ENCODE data around the gene ZNF160. TPM values are rescaled to one million over a fixed set of nuclear protein-coding genes. Genes with fewer than 3 reads are reported as not detected.
A peak's percentile ranks its signal among the peaks of the same experiment; 100 is the strongest.
"Not testable (repeated sequence)": the region's sequence is repeated elsewhere in the genome, so short reads cannot be mapped to it uniquely, and the experiment has no call there.

Gene ZNF160
- total and polyA plus RNA-seq, 12 donors: 26.1 to 102 (median 57.1) TPM

- no peaks in the 10 kb centered on the region for H3K27me3 ChIP-seq
- peak; percentile 51 to 84 (median 72) for DNase-seq
- 42 to 53% (median 44%) methylated on average over 7 of the region's 7 CpGs for WGBS, 4 donors
- peaks cover 25 to 34% of the 10 kb centered on the region in 2 donors for H3K4me1 ChIP-seq (replicated peaks in 1 of 2)
- peak overlapping the region in 4 of 5 donors; percentile 23 to 97 (median 89) for H3K27ac ChIP-seq
- no peaks in the 10 kb centered on the region for H3K9me3 ChIP-seq (replicated peaks in 1 of 3)
- TF ChIP-seq POLR2A (IDR thresholded peaks at IDR 0.05) (peak in 1 of 2 donors; percentile 75), CTCF (IDR thresholded peaks at IDR 0.05) (no peak)
- no peak overlapping the region for H3K4me3 ChIP-seq
- no peaks in the 10 kb centered on the region for H3K36me3 ChIP-seq (replicated peaks in 1 of 2)
- intact Hi-C loops (cut with DNase I): no loop called here
These were observed 27.3 kb upstream of the ZNF160 start for GRCh38 chr19:53130506-53130905.

GRCh38 chr19:53126733-53127526 lies 23.7 kb upstream of the ZNF160 start:
- DNase-seq: peak in 1 of 7 donors; percentile 22
- H3K4me1 ChIP-seq (replicated peaks in 1 of 2): peaks cover 24 to 29% of the 10 kb centered on the region in 2 donors
- WGBS, 4 donors: 27 to 43% (median 36%) methylated on average over 8 of the region's 15 CpGs
- not testable (repeated sequence) for H3K36me3 ChIP-seq (replicated peaks in 1 of 2); H3K9me3 ChIP-seq (replicated peaks in 1 of 3); H3K27me3 ChIP-seq; H3K4me3 ChIP-seq
- intact Hi-C loops (cut with DNase I): loop anchor here in 1 of 2 donors (5.0 kb wide), 1 partner anchor 40 kb away; no protein-coding TSS in a partner anchor
- peak overlapping the region; percentile 60 to 84 (median 78) for H3K27ac ChIP-seq

GRCh38 chr19:53123400-53123799 lies 20.2 kb upstream of the ZNF160 start:
- Histone ChIP-seq H3K4me3 (no peak overlapping the region), H3K27me3 (no peaks in the 10 kb centered on the region), H3K4me1 (replicated peaks in 1 of 2) (peaks cover 8 to 9% of the 10 kb centered on the region in 2 donors), H3K9me3 (replicated peaks in 1 of 3) (peaks cover 0 to 2% (median 0%) of the 10 kb centered on the region in 3 donors), H3K27ac (peak overlapping the region in 4 of 5 donors; percentile 7 to 72 (median 32)), H3K36me3 (replicated peaks in 1 of 2) (no peaks in the 10 kb centered on the region)
- 23 to 45% (median 40%) methylated on average over 7 of the region's 7 CpGs for WGBS, 4 donors
- DNase-seq: peak; percentile 62 to 85 (median 74)
- intact Hi-C loops (cut with DNase I): no loop called here
- no peak for TF ChIP-seq POLR2A (IDR thresholded peaks at IDR 0.05)
- no peak for TF ChIP-seq CTCF (IDR thresholded peaks at IDR 0.05)

GRCh38 chr19:53112286-53112685 lies 9.1 kb upstream of the ZNF160 start:
- Histone ChIP-seq H3K27ac (no peak overlapping the region), H3K4me3 (no peak overlapping the region), H3K9me3 (replicated peaks in 1 of 3) (peaks cover 0 to 4% (median 0%) of the 10 kb centered on the region in 3 donors), H3K27me3 (no peaks in the 10 kb centered on the region), H3K36me3 (replicated peaks in 1 of 2) (peaks cover 0 to 58% of the 10 kb centered on the region in 2 donors), H3K4me1 (replicated peaks in 1 of 2) (no peaks in the 10 kb centered on the region)
- WGBS, 4 donors: 96 to 100% (median 99%) methylated on average over 2 of the region's 2 CpGs
- TF ChIP-seq POLR2A (IDR thresholded peaks at IDR 0.05) (no peak), CTCF (IDR thresholded peaks at IDR 0.05) (no peak)
- no peak for DNase-seq
- intact Hi-C loops (cut with DNase I): no loop called here
